Measurements from ENCODE around the gene ATRN.

Gene ATRN

GRCh38 chr20:3631534-3631933, 160.7 kb downstream of the ATRN start:
- no peak for DNase-seq

DNA sequence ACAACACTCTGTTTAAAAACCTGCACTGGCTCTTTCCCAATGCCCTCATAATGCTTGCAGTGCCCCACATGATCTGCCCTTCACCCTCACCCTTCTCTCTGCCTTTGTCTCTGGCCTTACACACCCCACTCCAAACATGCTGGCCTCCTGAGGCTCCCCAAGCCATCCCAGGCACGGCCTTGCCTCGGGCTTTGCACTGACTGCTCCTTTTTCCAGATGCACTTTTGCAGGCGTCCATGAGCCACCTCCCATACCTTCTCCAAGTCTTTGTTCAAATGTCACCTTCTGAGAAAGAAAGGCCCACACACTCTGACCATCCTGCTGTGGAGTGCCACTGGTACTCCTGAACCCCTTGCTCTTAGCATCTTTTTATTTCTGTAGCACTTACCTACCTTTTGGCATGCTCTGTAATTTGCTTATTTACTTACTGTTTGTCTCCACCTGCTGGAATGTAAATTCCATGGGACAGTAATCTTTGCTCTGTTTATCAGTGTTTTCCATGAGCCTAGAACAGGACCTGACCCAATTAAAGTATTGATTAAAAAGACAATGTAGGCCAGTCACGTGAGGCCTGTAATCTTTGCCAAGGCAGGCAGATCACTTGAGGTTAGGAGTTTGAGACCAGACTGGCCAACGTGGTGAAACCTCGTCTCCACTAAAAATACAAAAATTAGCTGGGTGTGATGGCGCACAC, 161.6 kb downstream of the ATRN start:
- no peak for DNase-seq

DNA sequence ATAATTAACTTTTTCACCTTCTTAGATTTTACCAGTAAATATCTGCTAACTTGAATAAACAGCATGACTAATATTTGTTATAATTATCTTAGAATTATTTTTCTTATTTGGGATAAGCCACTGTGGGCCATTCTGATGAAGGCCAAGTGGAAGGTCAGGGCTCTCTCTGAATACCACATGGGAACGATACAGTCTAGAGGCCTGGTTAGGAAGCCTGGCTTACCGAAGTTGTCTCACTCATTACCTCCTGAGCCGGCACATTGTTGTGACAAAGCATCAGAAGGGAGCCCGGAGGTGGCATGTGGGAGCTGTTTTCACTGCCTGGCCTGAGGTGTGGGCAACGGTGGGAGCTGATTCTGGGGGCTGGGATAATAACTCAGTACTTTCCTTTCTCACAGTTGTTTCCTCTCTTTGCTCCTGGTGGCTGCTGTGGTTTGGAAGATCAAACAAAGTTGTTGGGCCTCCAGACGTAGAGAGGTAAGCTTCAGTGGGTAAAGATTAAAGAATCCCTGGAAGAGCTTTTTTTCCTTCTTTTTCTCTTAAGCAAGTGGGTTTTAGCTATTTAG, 163.2 kb downstream of the ATRN start:
- no peak for DNase-seq

- no peak for DNase-seq
Observed at GRCh38 chr20:3635346-3635745, 164.5 kb downstream of the ATRN start.

DNA sequence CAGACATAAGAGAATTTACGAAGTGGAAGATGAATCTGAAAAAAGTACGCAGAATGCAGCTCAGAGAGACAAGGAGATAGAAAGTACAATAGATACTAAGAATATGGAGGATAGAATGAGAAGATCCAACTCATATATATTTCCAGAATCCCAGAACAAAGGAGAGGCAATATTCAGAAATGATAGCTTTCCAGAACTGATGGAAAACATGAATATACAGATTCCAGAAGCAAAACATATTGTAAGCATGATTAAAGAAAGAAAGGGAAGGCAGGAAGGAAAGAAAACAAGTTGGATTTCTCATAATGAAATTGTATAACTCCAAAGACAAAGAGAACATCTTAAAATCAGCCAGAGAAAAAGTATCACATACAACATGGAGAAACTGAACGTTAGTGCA, 169.4 kb downstream of the ATRN start:
- no peak for DNase-seq

DNA sequence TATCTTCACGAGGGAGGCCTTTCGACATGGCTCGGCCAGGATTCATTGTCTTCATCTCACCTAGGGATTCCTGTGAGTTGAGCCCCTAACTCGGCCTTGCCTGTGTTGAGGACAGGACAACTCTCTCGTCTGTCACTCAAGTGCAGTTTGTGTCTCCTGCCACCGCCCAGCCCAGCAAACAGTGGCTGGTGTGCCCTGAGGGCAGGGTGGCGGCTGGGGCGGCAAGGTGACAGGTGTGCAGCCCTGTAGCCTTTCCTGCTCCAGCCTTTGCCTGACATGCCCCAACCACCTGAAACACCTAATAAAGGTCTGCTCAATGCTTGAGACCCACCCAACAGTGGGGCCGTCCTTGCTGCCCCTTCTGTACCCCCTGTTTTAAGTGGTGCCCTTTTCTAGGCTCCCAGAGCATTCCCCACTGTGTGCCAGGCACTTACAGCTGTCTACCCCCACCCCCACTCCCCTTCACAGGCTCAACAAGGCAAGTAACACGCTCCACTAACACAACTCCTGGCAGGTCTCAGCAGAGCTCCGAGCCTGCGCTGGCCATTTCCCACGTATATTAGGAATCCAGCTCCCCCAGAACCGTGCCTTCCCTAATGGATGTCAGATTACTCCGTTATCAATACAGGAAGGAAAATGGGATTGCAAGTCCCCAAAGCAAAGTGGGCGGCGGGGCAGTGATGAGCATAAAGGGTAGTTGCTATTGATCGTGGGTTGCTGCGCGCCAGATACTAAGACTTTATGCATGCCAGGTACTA, 174.7 kb downstream of the ATRN start:
- DNase-seq, result no peak

- no peak for DNase-seq
Observed at GRCh38 chr20:3646067-3646440, 175.2 kb downstream of the ATRN start.

DNA sequence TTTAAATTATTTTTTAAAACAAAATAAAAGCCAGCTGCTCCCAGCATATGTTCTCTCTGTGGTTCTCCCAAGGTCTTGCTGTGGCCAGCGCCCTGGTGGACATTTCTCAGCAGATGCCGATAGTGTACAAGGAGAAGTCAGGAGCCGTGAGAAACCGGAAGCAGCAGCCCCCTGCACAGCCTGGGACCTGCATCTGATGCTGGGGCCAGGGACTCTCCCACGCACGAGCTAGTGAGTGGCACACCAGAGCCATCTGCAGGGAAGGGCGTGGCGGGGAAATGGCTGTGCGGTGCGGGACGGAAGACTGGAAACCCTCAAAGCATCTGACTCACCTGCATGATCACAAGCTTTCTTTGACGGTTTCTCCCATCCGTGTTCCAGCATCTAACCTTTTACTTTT, 175.8 kb downstream of the ATRN start:
- no peak for DNase-seq

GRCh38 chr20:3647473-3647872, 176.7 kb downstream of the ATRN start:
- DNase-seq, result no peak

DNA sequence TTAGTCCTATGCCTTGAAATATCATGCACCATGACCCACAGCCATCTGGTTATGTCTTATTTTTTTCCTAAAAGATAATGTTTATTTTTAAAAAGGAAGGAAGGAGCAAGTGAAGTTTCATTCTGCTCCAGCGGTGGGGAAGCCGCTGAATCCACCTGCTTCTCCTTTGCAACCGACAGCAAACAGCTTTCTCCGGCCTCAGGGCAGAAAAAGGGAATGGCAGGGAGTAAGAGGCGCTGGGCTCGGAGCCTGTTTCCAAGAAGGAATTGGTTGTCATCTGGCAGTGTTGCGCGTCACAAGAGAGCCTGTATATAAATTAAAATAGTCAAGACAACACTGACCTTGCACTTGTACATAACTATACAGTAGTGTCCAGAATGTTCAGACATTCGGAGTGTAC, 178.1 kb downstream of the ATRN start:
- no peak for DNase-seq

GRCh38 chr20:3651204-3651962, 180.6 kb downstream of the ATRN start:
- DNase-seq, result no peak

GRCh38 chr20:3652221-3652620, 181.4 kb downstream of the ATRN start:
- DNase-seq, result no peak

GRCh38 chr20:3652676-3653596, 182.1 kb downstream of the ATRN start:
- DNase-seq, result peak; percentile 33

DNA sequence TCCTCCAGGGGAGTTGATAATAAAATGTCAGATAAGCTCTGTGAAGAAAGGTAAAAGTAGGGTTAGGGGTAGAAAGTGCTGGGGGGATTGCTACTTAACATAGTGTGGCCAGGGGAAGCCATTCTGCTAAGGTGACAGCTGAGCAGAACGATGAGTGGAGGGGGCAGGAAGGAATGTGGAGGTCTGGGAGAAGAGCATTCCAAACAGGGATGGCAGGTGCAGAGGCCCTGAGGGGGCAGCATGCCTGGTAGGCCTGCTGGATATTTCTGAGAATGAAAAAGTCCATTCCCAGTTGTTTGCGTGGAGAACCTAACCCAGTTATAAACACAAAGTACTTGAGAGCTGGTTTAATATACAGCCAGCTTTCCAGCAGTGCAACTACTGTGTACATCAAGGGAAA, 183.1 kb downstream of the ATRN start:
- no peak for DNase-seq

GRCh38 chr20:3654326-3655130, 183.7 kb downstream of the ATRN start:
- DNase-seq, result no peak

GRCh38 chr20:3655131-3655405, 184.2 kb downstream of the ATRN start:
- DNase-seq, result no peak

GRCh38 chr20:3658019-3658715, 187.3 kb downstream of the ATRN start:
- DNase-seq, result no peak

DNA sequence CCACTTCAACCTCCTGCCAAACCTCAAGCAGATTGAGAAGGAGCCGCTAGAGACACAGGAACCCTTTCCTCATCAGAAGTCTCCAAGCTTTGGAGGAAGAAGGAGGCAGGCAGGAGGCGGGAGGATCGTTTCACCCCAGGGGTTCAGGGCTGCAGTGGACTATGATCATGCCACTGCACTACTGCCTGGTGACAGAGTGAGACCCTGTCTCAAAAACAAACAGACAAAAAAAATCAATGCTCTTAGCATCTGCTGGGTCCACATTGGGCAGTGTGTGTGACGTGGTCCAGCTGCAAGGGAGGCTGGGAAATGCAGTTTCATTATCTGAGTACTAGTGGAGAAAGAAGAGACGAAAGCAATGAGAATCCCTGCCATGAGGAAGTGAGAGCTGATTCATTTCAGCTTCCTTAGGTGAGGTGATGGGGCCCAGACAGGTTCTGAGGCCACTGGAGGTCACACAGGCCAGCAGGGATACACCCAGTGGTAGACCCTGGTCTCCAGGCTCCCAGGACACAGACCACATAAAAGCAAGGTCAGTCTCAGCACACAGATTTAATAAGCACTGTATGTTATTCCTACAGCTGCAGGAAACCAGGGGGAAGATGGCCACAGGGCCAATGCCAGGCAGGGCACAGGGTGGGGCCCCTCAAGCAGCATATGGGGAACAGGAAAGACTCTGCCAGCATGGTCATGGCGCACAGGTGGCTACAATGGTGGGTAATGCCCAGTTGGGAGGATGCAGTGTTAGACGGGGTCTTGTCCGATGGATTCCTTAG, 188.1 kb downstream of the ATRN start:
- no peak for DNase-seq

DNA sequence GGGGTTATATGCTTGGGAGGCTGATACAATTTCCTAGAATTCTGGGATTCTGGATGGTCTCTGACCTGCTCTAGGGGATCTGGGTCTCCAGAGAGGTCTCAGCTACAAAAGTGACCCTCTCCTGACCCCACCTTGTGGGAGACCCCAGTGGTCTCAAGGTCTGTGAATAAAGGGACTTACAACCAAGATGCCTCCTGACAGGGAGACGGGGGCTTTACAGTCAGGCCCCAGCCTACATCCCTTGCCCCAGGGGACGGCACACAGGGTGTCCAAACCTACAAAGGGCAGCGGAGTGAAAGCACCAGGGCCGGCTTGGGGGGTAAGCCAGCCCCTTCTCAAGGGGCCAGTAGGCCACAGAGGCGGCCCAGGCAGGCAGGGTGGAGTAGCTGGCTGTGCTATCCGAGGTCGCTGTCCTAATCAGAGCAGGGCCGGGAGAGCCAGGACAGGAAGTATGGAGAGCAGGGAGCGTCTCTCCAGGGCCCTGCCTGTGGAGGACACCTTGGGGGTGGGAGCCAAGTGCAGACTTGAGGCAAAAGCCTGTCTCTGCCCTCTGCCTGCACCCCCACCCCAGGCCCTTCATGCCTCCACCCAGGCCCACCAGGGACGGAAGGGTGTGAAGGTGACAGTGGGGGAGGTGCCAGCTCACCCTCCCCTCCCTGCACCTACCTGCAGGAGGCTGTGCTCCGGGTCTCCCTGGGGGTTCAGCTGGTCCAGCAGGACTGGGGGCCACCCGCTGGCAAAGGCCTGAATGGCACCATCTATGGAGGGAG, 188.9 kb downstream of the ATRN start:
- no peak for DNase-seq

Measured in NK-92 treated with Interleukin-12 subunit alpha and Interleukin-12 subunit beta, amount 100 ng/mL, for 24 hours (cell line).